Measurements from ENCODE around the gene LY6G5C.

LY6G5C gene

GRCh38 chr6:31691078-31691463 lies 10.2 kb upstream of the LY6G5C start:
- no peak for DNase-seq

- no peak for DNase-seq
These were observed 9.6 kb upstream of the LY6G5C start for GRCh38 chr6:31690231-31691077.

GRCh38 chr6:31689249-31690110 lies 8.6 kb upstream of the LY6G5C start:
- DNase-seq, result no peak

- no peak for DNase-seq
These were observed 7.2 kb upstream of the LY6G5C start for GRCh38 chr6:31687860-31688693.

- DNase-seq, result no peak
These were observed 6.5 kb upstream of the LY6G5C start for GRCh38 chr6:31687321-31687720.

GRCh38 chr6:31686483-31686882 lies 5.6 kb upstream of the LY6G5C start:
- no peak for DNase-seq

GRCh38 chr6:31683591-31683990 lies 2.7 kb upstream of the LY6G5C start:
- DNase-seq, result no peak

- peak; percentile 38 for DNase-seq
These were observed 336 bp upstream of the LY6G5C start for GRCh38 chr6:31681135-31681671.

- no peak for DNase-seq
These were observed 2.9 kb downstream of the LY6G5C start for GRCh38 chr6:31677955-31678354.

GRCh38 chr6:31676904-31677303 lies 4.0 kb downstream of the LY6G5C start:
- no peak for DNase-seq

- DNase-seq, result no peak
These were observed 4.5 kb downstream of the LY6G5C start for GRCh38 chr6:31676322-31676903.

- DNase-seq, result no peak
These were observed 11.2 kb downstream of the LY6G5C start, which contains the start of gene LY6G5B for GRCh38 chr6:31669676-31670075. LY6G5B (plus strand) TSS chr6:31669976; CDS start chr6:31670951, 975 bp downstream.

- no peak for DNase-seq
These were observed 14.4 kb downstream of the LY6G5C start for GRCh38 chr6:31666337-31666965.

GRCh38 chr6:31665501-31666336 lies 15.1 kb downstream of the LY6G5C start, which contains the start of gene CSNK2B:
CSNK2B (plus strand) TSS chr6:31666080; CDS start chr6:31666832, 752 bp downstream.
- peak; percentile 97 for DNase-seq

GRCh38 chr6:31664790-31665500 lies 15.9 kb downstream of the LY6G5C start, which contains the start of gene GPANK1:
GPANK1 (minus strand) TSS chr6:31664997; CDS start chr6:31664478, 519 bp downstream.
- peak; percentile 94 for DNase-seq

- peak; percentile 79 for DNase-seq
These were observed 16.7 kb downstream of the LY6G5C start for GRCh38 chr6:31663961-31664789.

- DNase-seq, result peak; percentile 46
These were observed 17.5 kb downstream of the LY6G5C start for GRCh38 chr6:31663126-31663960.

Measured in fibroblast of skin of abdomen (primary cell).